H1 (cell line): Measurements from ENCODE around the gene CCDC38. TPM values are rescaled to one million over a fixed set of nuclear protein-coding genes. Genes with fewer than 3 reads are reported as not detected.

Experiments
- CHD7 ChIP-seq: fragments of 300-600 bp; sonication (generic); IDR thresholded peaks from 2 replicates; pipeline ENCODE4 v1.7.1; 2012; ENCODE audit warnings: low read length, moderate library complexity, mild to moderate bottlenecking, inconsistent platforms; ENCODE audit not compliant: insufficient replicate concordance
- EZH2 ChIP-seq: fragments of 200-600 bp; sonication (generic); IDR thresholded peaks from 2 replicates; pipeline ENCODE4 v1.7.1; 2012; ENCODE audit warnings: low read depth, mild to moderate bottlenecking, moderate library complexity, low read length, inconsistent platforms; ENCODE audit not compliant: severe bottlenecking
- JUN ChIP-seq: IDR thresholded peaks from 2 replicates; pipeline ENCODE4 v1.6.1; 2011; ENCODE audit warnings: low read depth, mild to moderate bottlenecking, improper control_type of control experiment, low read length
- polyA plus RNA-seq, 7 experiments: library from polyadenylated mRNA; depleted of rRNA in 3 of 7; stranded (reverse) in 5 of 7; unstranded in 2 of 7; fragments of >200 nt in 5 of 7; fragments of 200-250 nt in 2 of 7; gene quantifications; 1 replicate in 5 of 7; 2 replicates in 1 of 7; 4 replicates in 1 of 7; pipeline versions ENCODE4 v1.2.1 to v1.2.3, GENCODE V29; 2011 to 2013; ENCODE audit warnings: missing spikeins in 2 of 7, mixed read lengths in 2 of 7
- total RNA-seq: library from RNA; stranded (reverse); fragmentation: NEBNext Ultra II Directional; extraction: Animal tissue kit (Norgen Biotek cat#: 25700); gene quantifications from 2 replicates; pipeline ENCODE4 v1.2.1, GENCODE V29; 2021

CCDC38 gene
- total and polyA plus RNA-seq, 2 of the 8 experiments (the other 6 are each of a cell fraction or from before 2014, with no cell fraction given), result not detected

GRCh38 chr12:95881331-95881955 lies 61.0 kb downstream of the CCDC38 start (continued):
- no peak for TF ChIP-seq CHD7
- no peak for TF ChIP-seq EZH2
- no peak for TF ChIP-seq JUN
- TF ChIP-seq, all 59 proteins: peak for 0
